GM12878 (cell line): Measurements from ENCODE around the gene NXN.

Experiments
- CREB1 ChIP-seq: IDR thresholded peaks from 2 replicates; pipeline ENCODE4 v1.6.1; 2012; ENCODE audit warnings: low read depth, mild to moderate bottlenecking, inconsistent platforms
- EZH2 ChIP-seq: IDR thresholded peaks from 2 replicates; pipeline ENCODE4 v1.6.1; 2012; ENCODE audit warnings: low read depth, mild to moderate bottlenecking, control low read depth, inconsistent platforms, low read length, borderline replicate concordance; ENCODE audit not compliant: control insufficient read depth
- LARP7 ChIP-seq: fragments of 450-650 bp; IDR thresholded peaks from 2 replicates; pipeline ENCODE4 v1.6.1; 2017; ENCODE audit warnings: mild to moderate bottlenecking
- NR2C2 ChIP-seq: IDR thresholded peaks from 2 replicates; pipeline ENCODE4 v1.6.1; 2011; ENCODE audit warnings: borderline replicate concordance, low read depth; ENCODE audit not compliant: control insufficient read depth, insufficient read length
- POLR2AphosphoS5 ChIP-seq: IDR thresholded peaks from 2 replicates; pipeline ENCODE4 v1.6.1; 2011; ENCODE audit warnings: mild to moderate bottlenecking, low read length, inconsistent platforms
- SMC3 ChIP-seq: IDR thresholded peaks from 2 replicates; pipeline ENCODE4 v1.6.1; 2011; ENCODE audit warnings: low read length, improper control_type of control experiment, borderline replicate concordance
- TBL1XR1 ChIP-seq: IDR thresholded peaks from 2 replicates; pipeline ENCODE4 v1.6.1; 2012; ENCODE audit warnings: low read depth, low read length, improper control_type of control experiment
- TCF12 ChIP-seq: IDR thresholded peaks from 2 replicates; pipeline ENCODE4 v1.6.1; 2011; ENCODE audit warnings: low read depth, mild to moderate bottlenecking, low read length
- YY1 ChIP-seq: IDR thresholded peaks from 2 replicates; pipeline ENCODE4 v1.6.1; 2011; ENCODE audit warnings: low read depth, mild to moderate bottlenecking, low read length
- ZNF24 ChIP-seq: fragments of 450-650 bp; IDR thresholded peaks from 2 replicates; pipeline ENCODE4 v1.6.1; 2017; ENCODE audit warnings: antibody characterized with exemption, mild to moderate bottlenecking
- ZZZ3 ChIP-seq: IDR thresholded peaks from 2 replicates; pipeline ENCODE4 v1.6.1; 2011; ENCODE audit warnings: low read depth; ENCODE audit not compliant: control insufficient read depth, insufficient read length
- TF ChIP-seq, protein P1 (sequence below), 3 experiments: IDR thresholded peaks in 2 of 3; conservative IDR thresholded peaks in 1 of 3; 2 replicates each; pipeline ENCODE4 v1.5.1; 2011; ENCODE audit warnings: low read depth in 3 of 3, low read length in 3 of 3, mild to moderate bottlenecking in 3 of 3, control low read depth in 2 of 3, moderate library complexity in 2 of 3, inconsistent platforms in 1 of 3, mixed read lengths in 1 of 3; ENCODE audit not compliant: control insufficient read depth in 2 of 3, insufficient read depth in 1 of 3; ENCODE audit errors: extremely low read depth in 1 of 3
- TF ChIP-seq, protein P2 (sequence below): IDR thresholded peaks from 2 replicates; pipeline ENCODE4 v1.6.1; 2012; ENCODE audit warnings: low read length, inconsistent platforms

DNA sequence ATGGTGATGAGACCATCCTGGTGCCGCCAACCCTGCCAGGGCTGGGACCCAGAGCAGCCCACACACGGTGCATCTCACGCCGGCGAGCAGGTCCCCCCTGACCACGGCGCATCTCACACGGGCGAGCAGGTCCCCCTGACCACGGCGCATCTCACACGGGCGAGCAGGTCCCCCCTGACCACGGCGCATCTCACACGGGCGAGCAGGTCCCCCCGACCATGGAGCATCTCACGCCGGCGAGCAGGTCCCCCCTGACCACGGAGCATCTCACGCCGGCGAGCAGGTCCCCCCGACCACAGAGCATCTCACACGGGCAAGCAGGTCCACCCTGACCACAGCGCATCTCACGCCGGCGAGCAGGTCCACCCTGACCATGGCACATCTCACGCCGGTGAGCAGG is 138.3 kb downstream of the NXN start:
- TF ChIP-seq TBL1XR1 = no peak
- TF ChIP-seq NR2C2 = no peak
- TF ChIP-seq ZNF24 = no peak
- no peak for TF ChIP-seq LARP7
- TF ChIP-seq YY1 = no peak
- TF ChIP-seq, protein P1, sequence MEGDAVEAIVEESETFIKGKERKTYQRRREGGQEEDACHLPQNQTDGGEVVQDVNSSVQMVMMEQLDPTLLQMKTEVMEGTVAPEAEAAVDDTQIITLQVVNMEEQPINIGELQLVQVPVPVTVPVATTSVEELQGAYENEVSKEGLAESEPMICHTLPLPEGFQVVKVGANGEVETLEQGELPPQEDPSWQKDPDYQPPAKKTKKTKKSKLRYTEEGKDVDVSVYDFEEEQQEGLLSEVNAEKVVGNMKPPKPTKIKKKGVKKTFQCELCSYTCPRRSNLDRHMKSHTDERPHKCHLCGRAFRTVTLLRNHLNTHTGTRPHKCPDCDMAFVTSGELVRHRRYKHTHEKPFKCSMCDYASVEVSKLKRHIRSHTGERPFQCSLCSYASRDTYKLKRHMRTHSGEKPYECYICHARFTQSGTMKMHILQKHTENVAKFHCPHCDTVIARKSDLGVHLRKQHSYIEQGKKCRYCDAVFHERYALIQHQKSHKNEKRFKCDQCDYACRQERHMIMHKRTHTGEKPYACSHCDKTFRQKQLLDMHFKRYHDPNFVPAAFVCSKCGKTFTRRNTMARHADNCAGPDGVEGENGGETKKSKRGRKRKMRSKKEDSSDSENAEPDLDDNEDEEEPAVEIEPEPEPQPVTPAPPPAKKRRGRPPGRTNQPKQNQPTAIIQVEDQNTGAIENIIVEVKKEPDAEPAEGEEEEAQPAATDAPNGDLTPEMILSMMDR (IDR thresholded peaks at IDR 0.05 in 2 of 3, conservative IDR thresholded peaks at IDR 0.05 in 1 of 3; ENCODE audit: control insufficient read depth in 2 of 3, extremely low read depth in 1 of 3, insufficient read depth in 1 of 3, low read depth in 3 of 3, low read length in 3 of 3) = no peak
- no peak for TF ChIP-seq EZH2
- no peak for TF ChIP-seq TCF12
- no peak for TF ChIP-seq CREB1
- TF ChIP-seq POLR2AphosphoS5 = no peak
- TF ChIP-seq, protein P2, sequence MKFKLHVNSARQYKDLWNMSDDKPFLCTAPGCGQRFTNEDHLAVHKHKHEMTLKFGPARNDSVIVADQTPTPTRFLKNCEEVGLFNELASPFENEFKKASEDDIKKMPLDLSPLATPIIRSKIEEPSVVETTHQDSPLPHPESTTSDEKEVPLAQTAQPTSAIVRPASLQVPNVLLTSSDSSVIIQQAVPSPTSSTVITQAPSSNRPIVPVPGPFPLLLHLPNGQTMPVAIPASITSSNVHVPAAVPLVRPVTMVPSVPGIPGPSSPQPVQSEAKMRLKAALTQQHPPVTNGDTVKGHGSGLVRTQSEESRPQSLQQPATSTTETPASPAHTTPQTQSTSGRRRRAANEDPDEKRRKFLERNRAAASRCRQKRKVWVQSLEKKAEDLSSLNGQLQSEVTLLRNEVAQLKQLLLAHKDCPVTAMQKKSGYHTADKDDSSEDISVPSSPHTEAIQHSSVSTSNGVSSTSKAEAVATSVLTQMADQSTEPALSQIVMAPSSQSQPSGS = no peak
- TF ChIP-seq ZZZ3 = no peak
- no peak for TF ChIP-seq SMC3
